Suppressor macrophage treated with lipopolysaccharide for 4 hours (primary cell): Measurements from ENCODE around the gene CLSTN2.

ENCODE experiments used
- DNase-seq: peaks from one replicate; pipeline ENCODE4 v3.0.0-alpha.2; 2020

Gene CLSTN2

DNA sequence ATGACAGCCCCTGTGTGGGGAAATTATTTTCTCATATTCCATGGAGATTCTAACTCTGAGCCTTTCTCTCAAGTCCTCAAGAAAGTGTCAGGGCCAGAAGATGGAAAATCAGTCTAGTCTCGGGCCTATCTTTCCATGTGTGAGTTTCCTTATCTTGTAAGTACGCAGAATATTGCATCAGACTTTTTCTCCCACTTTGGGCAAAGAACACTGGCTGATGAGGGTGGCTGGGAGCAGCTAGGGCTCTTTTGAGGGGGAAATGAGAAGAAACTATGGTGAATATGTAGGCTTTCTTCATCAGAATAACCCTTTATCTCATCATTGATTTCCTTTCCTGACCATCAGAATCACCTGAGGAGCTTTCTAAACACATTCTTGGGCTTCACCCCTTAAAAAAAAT is 264.0 kb downstream of the CLSTN2 start:
- no peak for DNase-seq

DNA sequence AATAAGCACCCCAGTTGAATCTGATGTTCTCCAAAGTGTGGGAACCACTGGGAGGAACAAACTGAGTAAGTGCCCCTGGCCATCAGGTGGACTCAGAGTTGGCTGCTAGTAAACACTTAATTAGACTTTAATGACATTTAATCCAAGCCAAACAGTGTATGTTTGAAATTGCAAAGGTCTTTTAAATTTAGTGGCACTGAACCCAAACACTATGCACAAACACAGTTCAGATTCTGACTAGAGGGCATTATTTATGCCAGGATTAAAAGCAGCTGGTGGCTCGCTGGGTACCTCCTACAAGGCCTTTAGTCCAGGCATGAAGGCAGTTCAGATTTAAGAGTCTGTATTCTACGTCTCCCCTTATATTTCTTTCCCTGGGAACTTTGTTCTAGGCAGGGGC is 264.8 kb downstream of the CLSTN2 start:
- DNase-seq, result no peak

DNA sequence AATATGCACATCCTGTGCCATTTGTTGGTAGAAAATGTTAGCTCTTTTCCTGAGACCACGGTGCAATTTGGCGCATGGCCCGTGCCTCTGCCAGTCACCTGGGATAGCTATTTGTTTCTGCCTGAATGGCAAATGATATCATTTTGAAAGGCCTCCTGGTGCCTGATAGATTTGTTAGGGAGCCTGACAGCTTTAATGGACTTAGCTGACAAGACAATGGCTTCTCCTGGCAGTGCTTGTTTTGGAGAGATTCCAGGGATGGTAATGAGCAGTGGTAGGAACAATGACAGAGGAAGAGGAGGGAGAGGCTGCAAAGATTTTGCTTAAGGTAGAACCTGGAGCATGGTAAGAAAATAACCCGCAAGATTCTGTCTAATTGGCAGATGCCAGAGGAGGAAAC is 268.5 kb downstream of the CLSTN2 start:
- no peak for DNase-seq

DNA sequence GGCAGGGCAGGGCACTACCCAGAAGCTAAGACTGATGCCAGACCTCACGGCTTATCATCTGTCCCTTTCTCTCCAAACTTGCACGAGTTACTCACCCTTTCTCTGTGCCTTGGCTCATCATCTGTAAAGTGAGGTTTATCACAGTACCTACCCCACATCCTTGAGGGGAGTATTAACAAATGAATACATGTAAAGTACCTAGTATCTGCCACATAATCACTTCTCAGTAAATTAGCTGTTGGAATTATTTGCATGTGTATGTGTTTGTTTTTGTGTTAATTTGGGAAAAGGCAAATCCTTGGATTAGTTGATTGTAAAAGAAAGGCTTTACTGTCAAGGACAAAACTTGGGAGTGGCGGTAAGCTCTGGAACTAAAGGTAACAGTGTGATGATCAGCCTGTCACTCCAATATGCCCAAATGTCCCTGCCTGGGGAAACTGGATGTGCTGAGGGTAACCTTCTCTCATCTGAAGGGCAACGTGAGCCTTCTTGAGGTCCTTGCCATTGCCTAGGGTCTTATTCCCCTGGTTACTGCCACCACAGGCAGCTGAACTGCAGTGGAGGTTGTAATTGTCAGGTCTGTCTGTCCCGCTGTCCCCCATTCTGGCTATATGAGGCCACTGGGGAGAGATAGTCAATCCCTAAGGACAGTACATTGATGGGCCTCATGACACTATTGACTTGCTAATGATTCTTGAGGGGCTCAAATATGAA is 269.4 kb downstream of the CLSTN2 start:
- no peak for DNase-seq

DNA sequence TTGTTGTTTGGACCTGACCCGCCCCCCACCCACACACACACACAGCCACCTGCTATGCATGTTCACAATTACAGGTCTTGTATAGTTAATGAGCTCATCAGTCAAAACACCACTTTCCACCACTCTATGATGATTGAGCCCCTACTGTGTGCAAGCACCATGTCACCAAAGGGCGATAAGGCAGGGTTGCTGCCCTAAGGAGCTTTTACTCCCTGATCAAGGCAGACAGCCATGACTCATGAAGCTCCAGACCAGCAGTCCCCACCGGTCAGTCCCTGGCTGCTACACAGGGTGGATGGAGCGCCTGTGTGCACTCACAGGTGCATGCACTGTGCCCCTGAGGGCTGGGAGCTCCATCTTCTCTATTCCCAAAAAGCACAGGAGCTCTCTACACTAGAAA is 270.6 kb downstream of the CLSTN2 start:
- DNase-seq, result no peak

DNA sequence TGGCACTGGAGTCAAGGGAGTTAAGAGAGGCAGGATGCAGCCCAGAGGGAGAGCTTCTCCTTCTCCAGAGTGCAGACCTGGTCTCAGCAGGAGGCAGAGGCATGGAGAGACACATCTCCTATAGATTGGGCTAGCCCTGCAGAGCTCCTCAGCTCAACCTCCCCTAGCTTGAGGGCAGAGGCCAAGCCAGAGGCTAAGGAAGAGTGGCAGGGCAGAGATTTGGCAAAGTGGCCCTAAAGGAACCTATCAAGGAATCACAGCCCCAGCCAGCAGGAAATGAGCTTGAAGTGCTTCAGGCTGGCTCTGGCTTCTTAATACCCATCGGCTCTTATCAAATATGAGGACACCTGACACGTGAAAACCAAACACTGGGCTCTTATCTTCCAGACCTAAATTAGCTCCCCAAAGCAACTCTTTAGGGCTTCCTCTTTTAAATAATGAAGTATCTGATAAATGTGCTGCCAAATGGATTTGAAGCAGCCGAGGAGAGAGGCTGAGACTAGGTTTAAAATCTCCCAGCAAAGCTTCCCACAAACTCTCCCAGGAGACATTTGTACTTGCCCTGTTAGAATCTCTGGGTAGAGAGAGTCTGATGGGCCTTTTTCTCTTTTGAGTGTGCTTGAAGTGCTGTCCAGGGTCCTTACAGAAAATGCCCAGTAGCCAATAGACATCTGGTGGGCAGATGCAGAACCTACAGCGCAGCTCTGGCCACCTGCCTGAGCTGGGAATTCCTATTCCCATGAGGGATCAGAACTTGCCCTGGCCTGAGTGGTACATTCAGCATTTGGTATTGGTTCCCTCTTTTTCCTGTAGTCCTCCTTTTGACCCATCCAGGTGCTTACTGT is 271.4 kb downstream of the CLSTN2 start:
- DNase-seq, result no peak

DNA sequence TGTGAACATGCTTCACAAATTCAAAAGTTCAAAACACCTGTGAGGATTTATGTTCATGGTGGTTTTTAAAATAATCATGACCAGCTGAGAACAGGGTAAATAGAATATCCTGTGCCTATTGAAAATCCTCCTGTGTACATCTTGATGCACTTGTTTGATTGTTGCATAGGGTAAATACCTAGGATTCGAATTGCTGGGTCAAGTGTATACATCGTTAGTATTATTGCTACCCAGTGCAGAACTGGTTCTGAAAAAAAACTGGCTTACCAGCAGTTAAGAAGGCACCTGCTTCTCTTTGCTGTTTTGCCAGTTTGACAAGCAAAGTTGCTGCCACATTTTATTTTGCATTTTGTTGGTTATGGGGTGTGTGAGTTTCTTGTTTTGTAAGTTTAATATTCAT is 272.6 kb downstream of the CLSTN2 start:
- no peak for DNase-seq

DNA sequence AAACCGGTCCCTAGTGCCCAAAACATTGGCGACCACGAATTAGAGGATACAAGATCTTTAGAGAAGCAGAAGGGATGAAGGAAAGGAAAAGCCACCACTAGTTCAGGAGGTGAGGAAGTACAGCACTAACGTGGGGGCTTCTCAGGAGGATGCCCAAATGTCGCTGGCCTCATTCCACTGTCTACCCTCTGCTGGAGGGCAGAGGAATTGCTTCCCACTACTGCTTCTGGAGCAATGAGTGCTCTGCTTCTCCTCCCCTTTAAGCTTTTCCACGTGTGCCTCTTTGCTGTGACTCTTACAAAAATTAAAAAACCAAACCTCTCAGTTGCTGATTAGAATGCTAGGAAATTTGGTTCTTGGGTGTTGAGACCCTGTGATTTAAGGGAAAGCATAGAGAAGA is 281.3 kb downstream of the CLSTN2 start:
- peak; percentile 8 for DNase-seq

DNA sequence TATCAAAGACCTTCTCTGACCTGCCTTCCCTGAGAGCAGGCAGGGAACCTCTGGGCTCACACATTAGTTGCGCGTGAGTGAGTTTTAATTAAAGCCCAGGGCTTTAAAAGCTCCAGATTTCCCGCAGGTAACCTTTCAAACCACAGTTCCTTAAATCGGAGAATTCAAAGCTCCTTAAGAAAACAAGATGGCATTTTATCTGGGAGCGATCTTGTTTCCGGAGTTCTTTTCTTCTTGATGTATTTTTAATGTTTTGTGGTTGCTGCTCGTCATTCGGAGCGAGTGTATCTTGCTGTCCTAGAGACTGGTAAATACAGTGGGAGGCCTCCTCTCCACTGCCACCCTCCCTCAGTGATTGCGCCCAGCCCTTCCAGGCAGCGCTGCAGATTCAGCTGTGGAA is 284.3 kb downstream of the CLSTN2 start:
- DNase-seq, result no peak

DNA sequence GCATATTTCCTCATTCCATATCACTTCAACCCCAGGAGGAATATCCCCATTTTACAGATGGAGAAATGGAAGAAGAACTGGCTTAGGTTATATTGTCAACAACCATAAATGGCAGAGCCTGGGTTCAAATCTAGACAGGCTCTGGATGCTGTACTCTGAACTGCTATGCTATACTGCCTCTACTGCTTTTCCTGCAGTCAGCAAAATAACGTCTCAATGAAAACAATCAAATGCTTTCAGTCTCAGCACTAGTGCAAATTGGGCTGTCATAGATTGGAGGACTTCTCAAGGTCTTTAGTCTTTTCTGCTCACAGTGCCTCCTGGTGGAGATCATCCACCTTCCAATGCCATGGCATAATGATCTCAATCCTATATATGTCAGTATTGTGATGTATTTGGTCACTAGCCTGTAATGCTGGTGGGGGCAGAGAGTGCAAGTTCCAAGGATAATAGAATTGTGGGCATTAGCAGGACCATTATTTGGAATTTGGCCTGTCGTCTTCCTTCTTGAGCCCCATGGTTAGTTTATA is 285.0 kb downstream of the CLSTN2 start:
- no peak for DNase-seq

DNA sequence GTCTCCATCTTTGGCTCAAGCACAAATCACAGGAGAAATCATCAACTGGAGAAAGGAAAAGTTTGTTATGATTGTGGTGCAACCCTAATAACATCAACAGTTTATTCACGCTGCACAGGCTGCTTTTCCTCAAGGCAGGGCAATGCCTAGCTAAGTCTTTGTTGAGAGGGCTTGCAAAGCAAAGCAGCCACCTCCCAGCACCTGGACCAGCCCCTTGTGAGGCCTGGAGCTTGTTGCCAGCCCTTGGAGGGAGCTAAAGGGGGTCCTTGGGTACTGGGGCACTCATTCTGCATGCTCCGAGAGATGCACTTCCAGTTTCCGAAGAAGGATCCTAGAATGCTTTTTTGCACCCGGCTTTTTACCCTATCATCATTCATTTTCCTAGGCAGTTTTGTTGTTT is 288.2 kb downstream of the CLSTN2 start:
- no peak for DNase-seq

DNA sequence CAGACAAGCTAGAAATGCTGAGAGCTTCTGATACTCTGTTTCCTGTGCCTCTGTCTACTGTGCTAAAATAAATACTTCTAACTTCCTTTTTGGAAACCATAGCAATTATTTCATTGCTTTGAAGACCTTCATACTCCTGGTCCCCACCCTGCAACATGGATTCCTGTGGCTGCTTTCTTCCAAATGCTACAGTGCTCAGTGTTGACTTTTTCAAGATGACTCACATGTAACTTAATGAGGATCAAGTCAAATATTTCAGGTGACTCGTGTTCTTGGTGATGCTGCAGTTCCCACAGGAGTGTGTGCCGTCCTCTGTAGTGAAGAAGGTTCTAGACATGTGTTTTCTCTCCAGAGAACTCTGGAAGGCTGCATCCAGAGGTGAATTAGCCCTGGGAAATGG is 288.6 kb downstream of the CLSTN2 start:
- no peak for DNase-seq

DNA sequence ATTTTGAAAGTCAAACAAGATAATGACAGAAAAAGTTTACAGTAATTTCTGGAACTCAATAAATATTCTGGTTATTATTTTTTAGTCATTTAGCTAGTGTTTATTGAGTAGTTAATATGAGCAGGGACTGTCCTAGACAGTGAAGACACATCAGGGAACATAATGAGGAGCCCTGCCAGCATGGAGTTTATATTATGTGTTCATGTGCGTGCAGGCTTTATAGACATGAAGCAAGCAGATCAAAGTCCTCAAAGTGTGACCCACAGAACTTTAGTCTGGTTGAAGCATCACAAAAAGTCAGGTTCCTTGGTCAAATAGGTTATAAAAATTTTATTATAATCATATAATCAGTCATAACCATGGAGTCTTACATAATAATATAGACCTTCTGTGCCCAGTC is 289.3 kb downstream of the CLSTN2 start:
- DNase-seq, result no peak

DNA sequence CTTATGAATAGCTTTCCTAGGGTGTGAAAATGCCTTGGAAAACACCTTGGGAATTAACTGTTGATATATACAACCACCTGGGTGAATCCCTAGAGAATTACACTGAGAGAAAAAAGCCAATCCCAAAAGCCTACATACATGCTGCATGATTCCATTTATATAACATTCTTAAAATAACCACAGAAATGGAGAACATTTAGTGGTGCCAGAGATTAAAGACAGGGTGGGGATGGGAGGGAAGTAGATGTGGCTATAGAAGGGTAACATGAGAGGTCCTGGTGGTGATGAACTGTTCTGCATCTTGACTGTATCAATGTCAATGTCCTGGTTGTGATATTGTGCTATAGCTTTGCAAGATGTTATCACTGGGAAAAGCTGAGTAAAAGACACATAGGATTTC is 291.0 kb downstream of the CLSTN2 start:
- no peak for DNase-seq

DNA sequence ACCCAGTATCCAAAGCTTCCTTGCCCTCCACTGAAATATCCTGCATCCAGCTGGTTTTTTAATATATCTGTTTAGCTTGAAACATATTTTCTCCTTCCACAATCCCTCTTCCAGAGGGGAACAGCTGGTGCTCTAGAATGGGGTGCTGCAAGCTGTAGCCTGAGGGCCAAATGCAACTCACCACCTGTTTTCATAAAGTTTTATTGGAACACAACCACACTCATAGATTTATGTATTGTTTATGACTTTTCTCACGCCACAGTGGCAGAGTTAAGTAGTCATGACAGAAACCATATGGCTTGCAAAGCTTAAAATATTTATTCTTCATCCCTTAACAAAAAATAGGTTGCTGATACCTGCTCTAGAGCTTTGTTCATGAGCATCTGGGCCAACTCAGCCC is 298.7 kb downstream of the CLSTN2 start:
- no peak for DNase-seq

DNA sequence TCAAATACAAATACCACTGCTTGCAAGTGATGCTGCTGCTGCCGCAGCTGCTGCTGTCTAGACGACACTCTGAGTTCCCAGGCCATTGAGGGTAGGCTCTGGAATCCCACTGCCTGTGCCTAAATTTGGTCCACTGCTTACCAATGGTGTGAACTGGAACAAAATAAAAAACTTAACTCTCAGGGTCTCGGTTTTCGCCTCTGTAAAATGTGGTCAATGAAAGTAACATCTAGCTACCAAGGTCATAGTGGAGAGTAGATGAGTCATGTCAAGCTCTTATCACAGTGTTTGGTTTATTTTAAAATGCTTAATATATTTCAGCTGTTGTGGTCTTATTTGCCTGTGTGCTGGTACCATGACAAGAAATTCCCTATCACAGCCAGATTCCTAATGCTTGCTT is 299.3 kb downstream of the CLSTN2 start:
- DNase-seq, result no peak

DNA sequence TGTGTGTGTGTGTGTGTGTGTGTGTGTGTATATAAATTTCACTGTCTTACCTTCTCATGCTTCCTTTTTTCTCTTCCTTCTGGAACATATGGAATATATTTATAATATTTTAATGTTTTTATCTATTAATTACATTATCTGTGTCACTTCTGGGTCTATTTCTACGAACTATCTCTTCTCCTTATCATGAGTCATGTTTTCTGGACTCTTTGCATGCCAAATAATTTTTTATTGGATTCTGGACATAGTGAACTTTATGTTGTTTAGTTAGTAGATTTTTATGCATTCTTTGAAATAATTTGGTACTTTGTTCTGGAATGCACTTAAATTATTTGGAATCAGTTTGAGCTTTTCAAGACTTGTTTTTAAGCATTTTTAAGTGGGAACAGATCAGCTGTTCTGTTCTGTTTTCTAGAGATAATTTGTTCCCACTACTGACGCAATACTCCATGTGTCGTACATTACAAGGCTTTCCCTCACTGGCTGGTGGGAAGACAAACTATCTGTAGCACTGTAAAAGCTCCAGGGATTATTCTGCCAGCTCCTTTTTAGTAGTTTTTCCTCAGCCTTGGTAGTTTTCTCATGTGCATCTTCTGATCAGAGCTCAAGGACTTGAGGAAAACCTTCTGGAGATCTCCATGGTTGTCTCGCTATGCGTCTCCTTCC is 302.0 kb downstream of the CLSTN2 start:
- DNase-seq, result no peak

DNA sequence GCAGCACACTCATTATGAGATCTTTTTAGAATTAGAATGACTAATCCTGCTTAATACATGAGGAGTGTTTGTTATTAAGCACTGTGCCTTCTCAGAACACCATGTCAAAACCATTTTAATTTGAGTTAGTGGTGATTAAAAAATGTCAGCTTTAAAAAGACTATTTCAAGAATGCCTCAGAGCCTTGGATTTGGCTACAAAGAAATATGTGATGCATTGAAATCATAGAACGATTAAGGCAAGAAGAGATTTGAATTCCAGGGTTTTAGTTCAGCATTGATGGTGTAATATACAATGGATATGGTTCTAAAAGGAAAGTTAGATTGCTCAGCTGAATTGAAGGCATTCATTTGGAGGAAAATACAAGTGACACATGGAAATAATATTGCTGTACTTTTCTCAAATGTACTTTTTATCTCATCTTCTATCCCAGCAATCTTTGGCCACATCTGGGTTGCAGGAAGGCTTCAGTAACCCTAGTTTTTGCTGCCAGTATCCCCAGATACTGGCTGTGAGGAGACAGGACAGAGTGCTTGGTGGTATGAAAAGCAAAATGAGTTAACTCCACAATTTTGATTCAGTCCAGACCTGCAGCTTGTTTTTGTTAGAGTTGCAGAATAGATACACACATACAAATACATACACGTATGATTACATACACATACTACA is 303.8 kb downstream of the CLSTN2 start:
- DNase-seq, result no peak

DNA sequence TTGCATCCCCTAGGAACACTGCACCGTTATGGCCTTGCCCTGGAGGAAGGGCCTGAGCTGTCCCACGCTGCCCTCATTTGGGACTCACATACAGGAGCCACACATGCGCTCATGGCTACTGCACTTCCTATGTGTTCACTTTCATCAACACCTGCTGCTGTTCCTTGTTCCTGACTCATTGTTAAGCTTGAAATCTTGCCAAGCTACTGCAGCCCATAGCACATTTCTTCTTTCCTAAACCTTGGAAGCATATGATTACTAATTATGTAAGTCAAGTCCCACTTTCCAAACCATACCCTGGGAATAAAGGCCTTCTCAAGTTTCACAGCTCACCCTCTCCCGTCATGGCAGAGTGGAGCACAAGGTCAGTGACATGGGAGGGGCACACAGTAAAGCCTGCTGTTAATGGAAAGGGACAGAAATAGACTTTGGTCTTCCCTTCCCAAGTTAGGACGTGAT is 307.9 kb downstream of the CLSTN2 start:
- no peak for DNase-seq

DNA sequence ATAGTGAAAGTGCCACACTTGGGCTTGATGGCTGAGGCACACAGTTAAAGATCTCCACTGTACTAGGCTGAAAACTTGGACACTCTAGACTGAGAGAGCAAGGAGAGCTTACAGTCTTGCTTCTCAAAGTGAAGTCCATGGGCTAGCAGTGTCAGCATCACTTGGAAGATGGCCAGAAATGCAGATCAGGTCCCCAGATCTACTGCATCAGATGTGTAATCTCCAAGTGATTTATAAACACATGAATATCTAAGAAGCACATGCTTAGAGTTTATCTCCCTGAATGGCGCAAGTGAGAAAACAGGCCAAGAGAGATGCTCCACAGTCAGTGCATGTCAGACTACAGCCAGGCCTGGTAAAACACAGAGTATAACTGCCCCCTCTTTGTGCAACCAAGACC is 308.6 kb downstream of the CLSTN2 start:
- DNase-seq, result no peak

DNA sequence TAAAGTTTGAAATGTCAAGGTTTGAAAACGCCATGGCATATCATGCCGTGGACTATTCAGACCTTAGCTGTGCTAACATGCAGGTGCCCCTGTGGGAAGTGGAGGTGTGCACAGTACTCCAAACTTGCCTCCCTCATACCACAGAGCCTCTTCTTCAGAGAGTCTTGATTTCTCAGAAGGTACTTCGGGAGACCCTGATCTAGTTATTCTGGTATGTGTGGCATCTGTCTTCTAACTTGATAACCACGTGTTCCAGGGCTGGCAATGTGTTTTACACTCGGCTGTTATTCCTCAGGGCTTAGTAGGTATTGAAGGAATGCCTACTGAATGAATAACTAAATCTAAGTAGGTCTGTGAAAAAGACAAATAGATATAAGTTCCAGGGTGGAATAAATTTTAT is 309.9 kb downstream of the CLSTN2 start:
- no peak for DNase-seq

DNA sequence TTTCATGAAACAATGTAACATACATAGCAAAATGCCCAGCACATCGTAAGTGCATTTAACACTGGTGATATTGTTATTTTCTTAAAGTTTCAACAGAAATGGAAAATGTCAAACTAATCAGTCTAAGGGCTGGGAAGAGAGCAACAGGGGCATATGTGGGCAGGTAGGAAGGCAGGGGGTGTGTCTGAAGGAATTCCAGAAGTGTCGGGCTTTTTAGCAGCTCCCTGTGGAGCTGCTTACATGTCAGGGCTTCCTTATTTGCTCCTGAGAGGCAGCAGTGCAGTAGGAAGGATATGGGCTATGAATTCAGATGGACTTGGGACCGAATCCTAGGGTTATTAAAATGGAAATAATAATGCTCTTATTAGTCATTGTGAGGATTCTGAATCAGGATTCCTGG is 311.6 kb downstream of the CLSTN2 start:
- no peak for DNase-seq

DNA sequence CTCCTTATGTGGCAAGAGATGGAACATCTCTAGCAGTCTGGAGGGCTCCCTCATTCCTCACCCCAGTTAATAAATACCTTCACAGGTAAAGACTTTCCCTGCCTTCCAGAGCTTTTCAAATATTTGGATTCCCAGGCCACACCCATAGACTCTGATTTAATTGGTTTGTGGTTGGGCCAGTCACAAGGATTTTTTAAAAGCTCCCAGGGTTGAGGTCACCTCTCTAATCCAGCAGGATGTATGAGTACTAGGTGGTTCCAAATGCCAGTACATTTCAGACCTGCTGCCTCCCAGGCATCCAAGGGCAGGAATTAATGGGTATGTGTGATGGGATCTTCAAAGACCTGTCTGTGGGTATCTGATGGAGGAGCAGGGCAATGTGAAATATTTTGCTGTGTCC is 312.8 kb downstream of the CLSTN2 start:
- DNase-seq, result no peak
